Activated CD4-positive, alpha-beta memory T cell treated with anti-CD3 and anti-CD28 coated beads for 36 hours (primary cell): ENCODE results near the gene APCDD1L. TPM values are rescaled to one million over a fixed set of nuclear protein-coding genes. Genes with fewer than 3 reads are reported as not detected.

ENCODE experiments used
- CTCF ChIA-PET: fragments of 350-600 bp; sonication (Branson Sonifier 250); formaldehyde crosslinking; loops from one replicate; lab custom pipeline; 2021; ENCODE audit warnings: antibody characterized with exemption, inconsistent platforms; lab: Charles Lee
- POLR2A ChIA-PET: fragments of 350-600 bp; sonication (Branson Sonifier 250); formaldehyde crosslinking; loops from one replicate; lab custom pipeline; 2021; ENCODE audit warnings: antibody characterized with exemption; lab: Charles Lee
- DNase-seq: peaks from one replicate; pipeline ENCODE4 v3.0.0-alpha.2; 2020
- H3K27ac Mint-ChIP-seq: one replicate; pipeline ENCODE4 v1.8.0; 2021; ENCODE audit warnings: mixed read lengths
- H3K27me3 Mint-ChIP-seq: one replicate; pipeline ENCODE4 v1.8.0; 2021; ENCODE audit warnings: mixed read lengths
- H3K36me3 Mint-ChIP-seq: one replicate; pipeline ENCODE4 v1.8.0; 2021; ENCODE audit warnings: mixed read lengths
- H3K4me1 Mint-ChIP-seq: one replicate; pipeline ENCODE4 v1.8.0; 2021; ENCODE audit warnings: low read depth, mixed read lengths
- H3K4me3 Mint-ChIP-seq: one replicate; pipeline ENCODE4 v1.8.0; 2021; ENCODE audit warnings: mild to moderate bottlenecking, mixed read lengths
- H3K9me3 Mint-ChIP-seq: one replicate; pipeline ENCODE4 v1.8.0; 2021; ENCODE audit warnings: mixed read lengths
- intact Hi-C: fragments of 100-400 bp; cut with micrococcal nuclease; formaldehyde crosslinking; loops from one replicate; pipeline ENCODE4 v1.15.1; 2023
- total RNA-seq, 2 experiments: library from RNA; stranded (reverse); gene quantifications; one replicate each; pipeline ENCODE4 v1.2.3, GENCODE V29; 2021

Gene APCDD1L
- total RNA-seq, 2 experiments from 2014 or later = not detected

- Mint-ChIP-seq H3K4me3 (no peak overlapping the region), H3K27ac (no peak overlapping the region), H3K4me1 (no peaks in the 10 kb centered on the region), H3K9me3 (peaks cover 8% of the 10 kb centered on the region), H3K27me3 (no peaks in the 10 kb centered on the region), H3K36me3 (no peaks in the 10 kb centered on the region)
- ChIA-PET POLR2A (interaction anchor here (0.7 kb wide), 1 partner anchor 546 kb away, joined by 3 read pairs; no protein-coding TSS in a partner anchor), CTCF (no interaction called here)
- intact Hi-C loops = no loop called here
- no peak for DNase-seq
Measured at GRCh38 chr20:58473453-58474425, 41.5 kb downstream of the APCDD1L start.

DNA sequence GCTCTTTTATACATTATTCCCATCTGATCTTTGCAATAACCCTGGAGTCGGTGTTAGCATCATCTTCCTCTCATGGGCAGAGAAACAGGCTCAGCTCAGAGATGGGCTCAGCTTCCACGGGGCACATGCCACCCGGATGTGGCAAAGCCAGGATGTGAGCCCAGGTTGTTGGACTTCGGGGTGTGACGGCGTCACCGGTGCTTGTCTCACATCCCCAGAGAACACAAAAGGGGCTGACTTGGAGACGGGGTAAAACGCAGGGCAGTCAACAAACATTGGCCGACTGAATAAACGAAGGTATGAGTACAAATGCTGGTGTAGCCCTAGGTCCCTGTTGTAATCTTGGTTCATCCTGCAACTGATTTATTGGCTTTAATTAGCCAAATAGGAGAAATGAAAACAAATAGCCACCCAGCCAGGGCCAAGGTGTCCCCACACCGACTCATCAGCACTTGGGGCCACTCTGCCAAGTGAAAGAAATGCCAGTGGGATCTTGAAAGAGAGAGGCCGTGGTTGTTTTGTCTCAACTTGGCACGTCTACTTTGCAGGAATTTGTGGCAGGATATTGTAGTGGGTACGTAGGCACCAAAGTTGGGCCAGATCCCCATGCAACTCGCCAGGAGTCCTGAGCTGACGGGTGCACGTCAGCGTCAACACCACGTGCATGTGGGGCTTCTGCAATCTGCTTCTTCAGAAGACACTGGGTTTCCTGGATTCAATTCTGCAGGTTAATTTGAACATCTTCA is 42.8 kb downstream of the APCDD1L start:
- ChIA-PET CTCF (no interaction called here), POLR2A (no interaction called here)
- Mint-ChIP-seq H3K36me3 (no peaks in the 10 kb centered on the region), H3K27me3 (no peaks in the 10 kb centered on the region), H3K4me1 (no peaks in the 10 kb centered on the region), H3K27ac (no peak overlapping the region), H3K4me3 (no peak overlapping the region), H3K9me3 (no peaks in the 10 kb centered on the region)
- intact Hi-C loops = no loop called here
- DNase-seq = no peak

GRCh38 chr20:58471193-58472164 is 43.7 kb downstream of the APCDD1L start:
- intact Hi-C loops = no loop called here

DNA sequence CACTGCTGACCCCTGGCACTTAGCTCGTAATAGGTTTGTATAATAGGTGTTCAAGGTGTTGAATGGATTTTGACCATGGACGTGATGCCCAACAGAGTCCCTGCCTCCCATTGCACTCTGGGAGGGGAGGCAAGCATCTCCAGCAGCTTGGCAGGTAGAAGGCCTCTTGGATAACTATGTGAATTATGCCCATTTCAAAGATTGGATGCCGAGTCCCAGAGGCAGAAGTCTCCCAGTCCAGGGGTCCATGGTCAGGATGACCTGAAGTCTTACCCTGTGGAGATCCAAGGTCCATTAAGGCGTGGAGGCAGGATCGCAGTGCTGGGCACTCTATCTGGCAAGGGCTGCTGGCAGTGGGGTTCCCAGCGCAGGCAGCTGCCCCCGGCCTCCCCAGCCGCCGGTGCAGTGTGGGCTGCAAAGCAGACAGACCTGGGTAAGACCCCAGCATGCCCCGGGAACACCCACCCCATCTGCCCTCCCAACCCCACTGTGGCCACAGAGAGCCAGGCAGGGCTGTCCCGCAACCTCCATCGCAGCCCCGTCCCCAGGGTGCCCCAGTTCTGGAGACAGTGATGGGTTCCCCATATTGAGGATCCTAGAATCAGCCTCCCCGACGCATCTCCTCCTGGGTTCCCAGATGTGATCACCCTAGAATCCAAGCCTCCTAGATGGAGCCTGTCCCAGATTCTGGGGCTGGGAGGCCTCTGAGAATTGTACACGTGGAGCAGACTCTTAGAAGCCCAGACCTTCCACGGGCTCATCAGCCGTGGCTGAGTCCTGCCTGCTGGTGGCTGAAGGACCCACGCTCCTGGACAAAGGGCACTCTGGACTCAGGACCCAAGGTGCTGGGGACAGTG is 44.6 kb downstream of the APCDD1L start:
- Mint-ChIP-seq H3K36me3 (no peaks in the 10 kb centered on the region), H3K27ac (no peak overlapping the region), H3K9me3 (no peaks in the 10 kb centered on the region), H3K4me3 (no peak overlapping the region), H3K4me1 (no peaks in the 10 kb centered on the region), H3K27me3 (no peaks in the 10 kb centered on the region)
- DNase-seq = no peak
- ChIA-PET CTCF (no interaction called here), POLR2A (no interaction called here)
- intact Hi-C loops = no loop called here

More at GRCh38 chr20:58471193-58472164, 43.7 kb downstream of the APCDD1L start:
- H3K36me3 Mint-ChIP-seq = no peaks in the 10 kb centered on the region
- no peaks in the 10 kb centered on the region for H3K4me1 Mint-ChIP-seq
- ChIA-PET CTCF (no interaction called here), POLR2A (no interaction called here)
- H3K27me3 Mint-ChIP-seq = no peaks in the 10 kb centered on the region
- no peaks in the 10 kb centered on the region for H3K9me3 Mint-ChIP-seq
- no peak overlapping the region for H3K27ac Mint-ChIP-seq
- no peak for DNase-seq
- no peak overlapping the region for H3K4me3 Mint-ChIP-seq

- intact Hi-C loops = no loop called here
- H3K27ac Mint-ChIP-seq = no peak overlapping the region
- H3K9me3 Mint-ChIP-seq = no peaks in the 10 kb centered on the region
- CTCF ChIA-PET = no interaction called here
- H3K4me3 Mint-ChIP-seq = no peak overlapping the region
- no peaks in the 10 kb centered on the region for H3K4me1 Mint-ChIP-seq
- POLR2A ChIA-PET = no interaction called here
- H3K36me3 Mint-ChIP-seq = no peaks in the 10 kb centered on the region
- no peak for DNase-seq
- H3K27me3 Mint-ChIP-seq = no peaks in the 10 kb centered on the region
Measured at GRCh38 chr20:58469616-58470015, 45.6 kb downstream of the APCDD1L start.

DNA sequence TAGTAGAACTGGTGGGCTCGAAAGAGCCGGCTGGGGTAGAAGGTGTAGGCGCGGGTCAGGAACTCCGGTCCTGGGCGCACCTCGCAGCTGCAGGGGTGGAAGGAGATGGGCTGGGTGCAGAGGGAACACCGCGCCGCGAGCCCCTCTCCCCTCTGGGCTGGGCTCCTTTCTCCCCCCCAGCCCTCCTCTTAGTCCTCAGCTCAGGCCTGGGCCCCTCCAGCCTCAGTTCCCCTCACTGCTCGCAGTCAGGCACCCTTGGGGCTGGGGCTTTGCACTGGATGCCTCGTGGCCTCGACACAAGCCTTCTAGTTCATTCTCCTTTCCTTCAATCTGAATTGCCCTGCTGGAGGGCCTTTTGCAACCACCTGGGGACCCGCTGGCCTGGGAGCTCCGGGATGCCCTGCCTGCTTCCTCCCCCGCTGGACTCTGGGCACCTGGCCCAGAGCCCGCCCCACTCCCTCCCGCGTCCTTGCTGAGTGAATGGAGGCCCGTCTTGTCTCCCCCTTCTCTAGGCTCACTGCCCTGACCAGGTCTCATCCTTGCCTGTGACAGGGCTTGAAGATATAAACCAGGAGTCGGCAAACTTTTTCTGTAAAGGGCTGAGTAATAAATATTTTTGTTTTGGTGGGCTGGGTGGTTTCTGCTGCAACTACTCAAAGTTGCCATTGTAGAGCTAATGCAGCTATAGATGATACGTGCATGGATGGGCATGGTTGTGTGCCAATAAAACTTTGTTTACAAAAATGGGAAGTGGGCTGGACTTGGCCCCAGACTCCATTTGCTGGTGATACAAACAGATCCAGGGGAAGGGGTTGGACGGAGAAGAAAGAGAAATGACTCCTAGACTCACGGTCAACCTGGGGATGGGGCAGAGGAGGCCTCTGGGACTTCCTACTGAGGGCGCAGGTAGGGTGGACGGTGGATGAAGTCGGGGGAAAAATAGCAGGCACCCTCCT is 47.3 kb downstream of the APCDD1L start:
- intact Hi-C loops = no loop called here
- no peak for DNase-seq
- H3K4me3 Mint-ChIP-seq = no peak overlapping the region
- CTCF ChIA-PET = no interaction called here
- POLR2A ChIA-PET = no interaction called here
- H3K4me1 Mint-ChIP-seq = no peaks in the 10 kb centered on the region
- H3K27ac Mint-ChIP-seq = no peak overlapping the region
- no peaks in the 10 kb centered on the region for H3K9me3 Mint-ChIP-seq
- no peaks in the 10 kb centered on the region for H3K36me3 Mint-ChIP-seq
- H3K27me3 Mint-ChIP-seq = no peaks in the 10 kb centered on the region

DNA sequence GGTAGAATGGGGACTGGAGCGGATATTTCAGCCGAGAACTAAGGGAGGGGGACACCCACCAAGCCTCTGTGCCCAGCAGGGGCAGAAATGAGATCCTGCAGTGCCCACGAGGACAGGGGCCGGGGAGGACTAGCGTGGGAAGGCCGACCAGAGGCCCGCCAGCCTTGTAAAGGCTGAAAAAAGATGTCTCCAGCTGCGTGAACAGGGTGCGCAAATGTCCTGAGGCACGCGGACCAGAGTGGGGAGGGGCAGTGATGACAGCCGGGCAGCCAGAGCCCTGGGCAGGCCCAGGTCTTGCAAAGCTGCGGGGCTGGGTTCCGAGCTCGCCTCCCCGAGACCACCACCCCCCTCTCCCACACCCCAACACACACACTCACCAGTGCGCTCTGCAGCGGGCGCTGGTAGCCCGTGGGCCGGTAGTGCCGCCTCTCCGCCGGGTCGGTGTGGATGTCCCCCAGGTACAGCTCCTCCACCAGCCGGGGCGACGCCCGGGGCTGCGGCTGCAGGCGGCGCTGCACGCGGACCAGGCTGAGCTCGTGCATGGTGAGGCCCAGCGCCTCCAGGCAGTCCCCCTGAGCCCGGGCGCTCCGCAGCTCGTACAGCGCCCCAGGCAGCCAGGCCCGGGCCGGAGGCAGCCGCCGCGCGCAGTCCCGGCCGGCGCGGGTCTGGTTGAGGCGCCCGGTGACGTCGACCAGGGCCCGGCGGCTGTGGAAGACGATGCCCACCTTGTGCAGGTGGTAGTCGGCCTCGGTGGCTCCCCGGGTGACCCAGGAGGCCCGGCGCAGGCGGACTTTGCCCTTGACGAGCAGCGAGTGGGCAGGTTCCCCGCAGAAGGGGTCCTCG is 48.2 kb downstream of the APCDD1L start:
- Mint-ChIP-seq H3K4me3 (no peak overlapping the region), H3K27me3 (no peaks in the 10 kb centered on the region), H3K36me3 (no peaks in the 10 kb centered on the region), H3K4me1 (no peaks in the 10 kb centered on the region), H3K27ac (no peak overlapping the region), H3K9me3 (no peaks in the 10 kb centered on the region)
- DNase-seq = no peak
- intact Hi-C loops = no loop called here
- ChIA-PET POLR2A (no interaction called here), CTCF (no interaction called here)

DNA sequence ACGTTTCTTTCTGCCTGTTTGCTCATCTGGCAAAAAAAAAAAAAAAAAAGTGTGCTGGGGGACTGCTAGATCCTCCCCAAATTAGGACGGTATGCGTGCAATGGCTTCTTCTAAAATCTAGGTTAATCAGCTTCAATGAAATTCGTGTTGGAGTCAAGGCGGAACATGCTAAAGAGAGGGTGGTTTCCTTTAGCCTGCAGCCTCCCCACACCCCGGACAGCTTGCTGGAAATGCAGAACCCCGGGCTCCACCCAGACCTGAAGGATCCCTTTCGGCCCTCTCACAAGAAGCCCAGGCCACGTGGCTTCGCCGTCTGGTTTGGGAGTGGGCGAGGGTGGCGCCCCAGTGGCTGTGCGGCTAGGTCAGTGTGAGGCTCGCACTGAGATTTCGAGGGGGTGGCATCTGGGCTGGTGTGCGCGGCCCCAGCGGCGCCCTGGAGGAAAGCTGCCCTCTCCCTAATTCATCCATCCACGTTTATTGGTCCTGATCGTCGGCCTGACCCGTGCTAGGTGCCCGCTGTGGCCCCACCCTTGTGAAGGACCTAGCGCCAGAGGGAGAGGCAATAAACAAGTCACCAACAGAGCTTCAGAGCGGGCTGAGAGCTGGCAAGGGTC is 49.0 kb downstream of the APCDD1L start:
- no peak overlapping the region for H3K27ac Mint-ChIP-seq
- H3K27me3 Mint-ChIP-seq = no peaks in the 10 kb centered on the region
- no peaks in the 10 kb centered on the region for H3K36me3 Mint-ChIP-seq
- no peak for DNase-seq
- H3K4me3 Mint-ChIP-seq = no peak overlapping the region
- ChIA-PET CTCF (no interaction called here), POLR2A (no interaction called here)
- no peaks in the 10 kb centered on the region for H3K4me1 Mint-ChIP-seq
- intact Hi-C loops = no loop called here
- H3K9me3 Mint-ChIP-seq = no peaks in the 10 kb centered on the region

DNA sequence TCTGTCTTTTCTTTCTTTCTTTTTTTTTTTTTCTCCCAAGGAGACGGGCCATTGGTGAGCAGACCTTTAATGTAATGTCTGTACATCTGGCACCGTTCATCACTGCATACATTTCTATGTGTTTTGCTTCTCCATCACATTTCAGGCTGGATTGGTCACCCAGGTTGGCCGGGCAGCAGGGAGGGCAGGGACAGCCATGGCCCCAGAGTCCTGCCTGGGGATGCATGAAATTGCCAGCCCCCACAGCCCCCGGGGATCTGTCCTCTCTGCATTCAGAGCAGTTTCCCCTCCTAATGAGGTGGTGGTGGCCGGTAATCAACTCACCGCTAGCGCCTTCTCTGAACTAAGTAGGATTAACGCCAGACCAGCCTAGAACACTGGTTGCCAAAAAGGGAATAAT is 50.4 kb downstream of the APCDD1L start:
- Mint-ChIP-seq H3K4me3 (no peak overlapping the region), H3K9me3 (no peaks in the 10 kb centered on the region), H3K27ac (no peak overlapping the region), H3K36me3 (no peaks in the 10 kb centered on the region), H3K4me1 (no peaks in the 10 kb centered on the region), H3K27me3 (no peaks in the 10 kb centered on the region)
- DNase-seq = no peak
- POLR2A ChIA-PET = no interaction called here
- intact Hi-C loops = no loop called here
- CTCF ChIA-PET = no interaction called here
